ENCODE results near the gene GPSM1.

- TF ChIP-seq POLR2A (IDR thresholded peaks at IDR 0.05), result no peak
- no peak for TF ChIP-seq CTCF (IDR thresholded peaks at IDR 0.05)
- no peak for TF ChIP-seq POLR2AphosphoS5 (IDR thresholded peaks at IDR 0.05)
These were observed 72.1 kb downstream of the GPSM1 start for GRCh38 chr9:136399176-136400037.

All from sigmoid colon (tissue), 4 donors.